GM18502 (cell line): ENCODE results near the gene ZFYVE28.

Experiments
- ATAC-seq: cut with Tn5 transposase; IDR thresholded peaks from one replicate; pipeline ENCODE4 v1.9.1; 2021; ENCODE audit warnings: mild to moderate bottlenecking; ENCODE audit not compliant: unreplicated experiment, poor library complexity

The ZFYVE28 gene

DNA sequence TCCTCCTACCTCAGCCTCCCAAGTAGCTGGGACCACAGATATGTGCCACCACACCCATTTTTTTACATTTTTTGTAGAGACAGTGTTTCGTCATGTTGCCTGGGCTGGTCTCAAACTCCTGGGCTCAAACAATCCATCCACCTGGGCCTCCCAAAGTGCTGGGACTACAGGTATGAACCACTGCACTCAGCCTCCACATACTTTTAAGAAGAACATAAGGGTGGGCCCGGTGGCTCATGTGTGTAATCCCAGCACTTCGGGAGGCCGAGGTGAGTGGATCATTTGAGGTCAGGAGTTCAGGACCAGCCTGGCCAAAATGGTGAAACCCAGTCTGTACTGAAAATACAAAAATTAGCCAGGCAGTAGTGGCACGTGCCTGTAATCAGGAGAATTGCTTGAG is 105.1 kb downstream of the ZFYVE28 start:
- ATAC-seq = no peak

DNA sequence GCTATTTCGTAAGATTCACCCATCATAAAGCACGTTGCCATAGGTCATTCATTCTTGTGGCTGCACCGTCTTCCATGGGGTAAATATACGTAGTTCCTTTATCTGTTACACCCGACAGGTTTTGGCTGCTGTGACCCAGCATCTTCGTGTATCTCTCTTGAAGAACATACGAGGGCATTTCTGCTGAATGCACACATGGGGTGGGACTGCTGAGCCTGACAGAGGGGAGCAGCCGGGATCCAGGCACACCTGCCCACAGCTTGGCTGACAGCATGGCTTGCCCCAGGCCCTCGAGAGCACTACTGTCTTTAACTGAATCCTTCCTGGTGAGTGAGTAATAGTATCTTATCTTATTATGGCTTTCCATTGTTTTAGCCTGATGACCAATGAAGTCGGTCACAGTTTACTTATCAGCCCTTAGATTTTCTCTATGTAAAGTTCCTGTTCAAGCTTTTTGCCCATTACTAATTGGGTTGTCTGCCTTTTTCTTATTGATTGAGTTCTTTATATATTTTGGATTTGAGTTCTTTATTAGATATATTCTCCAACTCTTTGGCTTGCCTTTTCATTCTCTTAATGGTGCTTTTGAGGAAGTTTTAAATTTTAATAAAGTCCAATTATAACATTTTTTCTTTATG is 111.6 kb downstream of the ZFYVE28 start:
- ATAC-seq = no peak

DNA sequence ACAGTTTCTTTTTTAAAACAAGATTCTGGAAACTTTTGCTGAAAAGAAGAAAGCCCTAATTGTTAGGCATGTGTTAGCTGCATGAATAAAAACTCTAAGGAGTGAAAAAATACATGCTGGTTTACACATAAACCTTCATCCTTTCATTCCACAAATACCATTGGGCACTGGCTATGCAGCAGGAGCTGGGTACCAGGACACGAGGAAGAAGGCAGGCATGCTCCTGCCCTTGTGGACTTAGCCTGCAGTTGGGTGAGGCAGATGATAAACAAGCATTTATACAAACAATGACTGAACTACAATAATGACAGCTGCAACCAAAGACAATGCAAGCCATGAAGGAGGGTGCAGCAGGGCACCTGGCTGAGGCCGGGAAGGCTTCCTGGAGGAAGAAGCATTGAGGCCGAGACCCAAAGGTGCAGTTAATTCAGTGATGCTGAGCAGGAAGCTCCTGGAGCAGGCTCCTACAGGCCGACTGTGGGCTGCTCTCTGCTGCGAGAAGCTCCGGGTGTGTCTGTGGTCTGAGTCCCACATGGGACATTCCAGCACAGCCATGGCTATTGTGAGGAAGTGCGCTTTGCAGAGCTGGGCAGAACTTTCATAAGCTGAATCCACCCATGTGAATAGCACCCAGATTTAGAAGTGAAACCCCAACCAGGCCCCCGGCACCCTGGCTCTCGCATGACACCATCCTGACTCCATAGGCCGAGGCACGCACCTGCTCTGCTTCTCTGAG is 112.5 kb downstream of the ZFYVE28 start:
- ATAC-seq = no peak

DNA sequence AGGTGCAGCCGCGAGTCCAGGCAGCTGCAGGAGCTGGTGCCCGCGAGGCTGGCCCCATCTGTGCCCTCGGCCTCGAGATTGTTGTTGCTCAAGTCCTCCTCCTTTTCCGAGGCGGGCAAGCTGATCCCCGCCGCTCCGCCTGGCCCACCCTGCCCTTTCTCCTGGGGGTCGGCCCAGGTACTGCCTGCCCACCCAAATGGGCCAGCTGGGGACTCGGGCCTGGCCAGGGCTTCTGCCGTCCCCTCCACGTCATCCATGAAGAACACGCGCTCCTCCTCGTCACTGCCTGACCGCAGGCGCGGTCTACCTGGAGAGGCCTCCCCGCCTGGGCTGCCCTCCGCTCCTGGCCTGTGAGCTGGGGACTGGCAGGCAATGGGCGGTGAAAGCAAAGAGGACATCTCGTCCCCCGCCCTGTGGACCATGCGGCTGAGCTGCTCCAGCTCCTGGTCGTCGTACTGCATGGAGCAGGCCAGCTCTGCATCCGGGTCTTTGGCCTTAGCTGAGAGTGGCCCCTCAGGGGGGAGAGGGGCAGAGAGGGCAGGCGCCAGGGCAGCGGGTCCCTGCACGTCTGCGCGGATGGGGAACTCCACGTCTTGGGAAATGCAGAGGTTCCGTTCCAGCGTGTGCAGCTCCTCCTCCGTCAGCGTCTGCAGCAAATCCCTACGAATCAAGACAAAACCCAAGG is 113.4 kb downstream of the ZFYVE28 start:
- ATAC-seq = no peak

DNA sequence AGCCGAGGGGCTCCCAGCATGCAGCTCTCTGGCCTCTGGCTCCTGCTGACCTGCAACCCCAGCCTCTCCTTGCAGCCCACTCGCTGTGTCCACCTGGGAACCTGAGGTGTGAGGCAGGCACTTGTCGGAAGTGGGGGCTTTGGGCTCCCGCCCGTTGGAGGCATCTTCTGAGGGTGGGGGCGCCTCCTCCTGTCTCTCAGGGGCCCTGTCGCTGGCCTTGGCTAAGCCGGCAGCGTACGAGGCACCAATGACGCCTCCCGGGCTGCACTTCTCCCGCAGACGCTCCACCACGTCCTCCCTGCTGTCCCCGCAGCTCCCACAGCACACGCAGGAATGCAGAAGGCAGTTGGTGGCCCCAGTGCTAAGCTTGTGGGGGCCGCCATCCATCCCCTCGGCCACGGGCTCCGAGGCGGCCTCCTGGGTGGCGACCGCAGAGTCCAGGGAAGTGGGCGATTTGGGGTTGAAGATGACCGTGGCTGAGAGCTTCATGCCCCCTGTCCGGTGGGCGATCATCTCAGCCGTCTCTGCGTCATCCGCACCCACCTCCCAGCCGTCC is 114.0 kb downstream of the ZFYVE28 start:
- no peak for ATAC-seq

DNA sequence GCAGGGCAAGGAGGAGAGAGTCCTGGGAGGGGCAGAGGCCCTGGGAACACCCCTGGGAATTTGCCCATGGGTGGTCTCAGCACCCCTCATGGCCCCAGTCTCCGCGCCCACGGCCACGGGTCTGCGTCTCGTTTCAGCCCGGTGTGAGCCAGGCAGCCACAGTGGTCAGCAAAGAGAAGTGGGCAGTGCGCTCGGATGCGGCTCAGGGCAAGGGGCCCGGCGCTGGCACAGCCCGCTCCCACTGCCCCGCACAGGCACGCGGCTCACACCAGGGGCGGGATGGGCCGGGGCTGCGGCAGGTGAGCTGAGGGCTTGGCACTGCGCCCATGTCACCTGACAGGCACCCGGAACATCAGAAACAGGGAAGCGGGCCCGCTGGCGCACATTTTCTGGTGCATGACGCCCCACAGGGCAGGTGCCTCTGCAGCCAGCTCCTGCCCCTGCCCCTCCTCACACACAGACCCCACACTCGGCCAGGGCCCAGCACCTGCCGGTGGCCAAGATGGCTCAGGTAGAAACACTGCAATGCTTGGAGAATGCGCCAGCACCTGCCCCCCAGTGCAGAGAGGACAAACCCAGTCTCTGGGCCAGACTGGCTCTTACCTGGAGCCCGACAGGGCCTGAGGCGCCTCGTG is 114.6 kb downstream of the ZFYVE28 start:
- ATAC-seq = no peak

DNA sequence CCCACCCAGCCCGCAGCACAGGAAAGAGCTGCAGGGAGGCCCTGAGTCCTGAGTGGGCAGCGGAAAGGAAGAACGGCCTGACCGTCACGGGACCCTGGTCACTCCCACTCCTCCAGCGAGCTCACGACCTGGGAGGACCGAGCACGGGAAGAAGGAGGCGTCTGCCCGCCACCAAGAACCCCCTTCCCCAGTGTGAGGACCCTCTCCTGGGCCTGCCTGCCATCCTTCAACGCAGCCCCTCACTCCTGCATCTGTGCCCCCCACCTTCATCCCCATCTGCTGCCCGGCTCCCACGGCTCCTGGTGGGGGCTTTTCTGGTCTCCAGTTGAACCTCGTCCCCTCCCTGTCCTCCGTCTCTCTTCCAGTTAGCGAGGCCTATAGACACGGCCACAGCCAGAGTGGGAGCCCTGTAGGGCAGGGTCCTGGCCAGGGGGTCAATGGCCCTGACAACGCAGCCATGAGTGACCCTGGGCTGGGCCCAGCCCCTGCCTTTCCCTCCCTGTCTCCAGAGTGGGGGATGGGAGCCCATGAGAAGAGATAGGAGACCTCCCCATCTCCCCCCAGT is 115.2 kb downstream of the ZFYVE28 start:
- ATAC-seq = no peak

DNA sequence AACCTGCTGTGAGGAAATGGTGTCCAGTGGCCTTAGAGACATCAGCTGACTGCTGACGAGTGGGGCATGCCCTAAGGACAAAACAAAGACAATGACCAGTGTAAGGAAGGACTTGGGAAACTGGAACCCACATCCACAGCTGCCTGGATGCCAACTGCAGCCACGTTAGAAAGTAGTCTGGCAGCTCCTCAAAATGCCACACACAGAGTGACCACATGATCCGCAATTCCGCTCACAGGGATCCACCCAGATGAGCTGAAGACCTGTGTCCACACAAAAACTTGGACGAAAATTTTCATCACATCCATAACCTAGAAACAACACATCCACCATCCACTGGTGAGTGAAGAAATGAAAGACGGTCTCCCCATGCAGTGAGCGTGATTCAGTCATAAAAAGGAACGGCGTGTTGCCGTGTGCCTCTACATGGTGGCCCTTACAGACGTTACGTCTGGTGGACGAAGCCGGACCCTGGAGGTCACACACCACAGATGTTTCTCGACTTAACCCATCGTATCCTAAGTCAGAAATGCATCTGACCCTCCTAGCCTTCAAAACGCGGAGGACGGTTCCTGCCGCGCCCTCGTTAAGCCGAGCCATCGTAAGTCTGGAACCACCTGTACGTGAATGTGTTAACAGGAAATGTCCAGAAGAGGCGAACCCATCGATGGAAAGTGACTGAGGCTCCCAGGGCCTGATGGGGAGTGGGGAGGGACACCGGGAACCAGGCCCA is 115.9 kb downstream of the ZFYVE28 start:
- ATAC-seq = no peak

DNA sequence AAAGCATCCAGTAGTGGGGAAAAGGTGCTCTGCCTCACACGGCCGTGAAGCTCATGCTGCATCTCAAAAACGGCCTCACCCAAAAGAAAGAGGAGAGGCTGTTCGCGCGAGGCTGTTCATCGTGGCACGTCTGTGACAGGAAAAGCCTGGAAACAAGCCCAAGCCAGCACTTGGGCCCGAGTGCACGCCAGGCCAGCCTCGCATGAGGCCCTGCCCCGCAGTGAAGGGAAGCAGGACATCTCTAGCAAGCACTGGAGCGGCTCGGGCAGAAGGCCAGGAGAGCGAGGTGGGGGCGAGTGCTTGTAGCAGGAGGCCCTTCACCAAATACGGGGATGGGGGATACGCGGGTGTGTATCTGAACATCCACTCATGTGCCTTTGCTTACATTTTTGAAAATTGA is 116.6 kb downstream of the ZFYVE28 start:
- no peak for ATAC-seq

DNA sequence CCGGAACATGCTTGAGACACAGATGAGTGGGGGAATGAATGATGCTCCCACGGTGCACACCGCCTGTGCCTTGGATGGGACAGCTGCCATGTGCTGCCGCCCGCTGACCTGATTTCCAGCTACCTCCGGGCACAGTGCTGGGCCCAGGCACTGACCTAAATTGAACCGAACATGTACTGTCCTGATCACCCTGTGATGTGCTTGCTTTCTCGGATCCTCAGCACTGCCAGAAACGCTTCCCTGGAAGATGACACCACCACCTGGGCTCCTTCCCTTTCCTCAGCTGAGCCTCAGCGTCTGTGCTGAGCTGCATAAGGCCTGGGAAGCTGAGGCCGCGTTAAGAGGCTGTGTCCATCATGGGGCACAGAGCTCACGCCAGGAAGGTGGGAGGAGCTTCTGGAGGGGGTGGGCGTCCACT is 117.2 kb downstream of the ZFYVE28 start:
- no peak for ATAC-seq

DNA sequence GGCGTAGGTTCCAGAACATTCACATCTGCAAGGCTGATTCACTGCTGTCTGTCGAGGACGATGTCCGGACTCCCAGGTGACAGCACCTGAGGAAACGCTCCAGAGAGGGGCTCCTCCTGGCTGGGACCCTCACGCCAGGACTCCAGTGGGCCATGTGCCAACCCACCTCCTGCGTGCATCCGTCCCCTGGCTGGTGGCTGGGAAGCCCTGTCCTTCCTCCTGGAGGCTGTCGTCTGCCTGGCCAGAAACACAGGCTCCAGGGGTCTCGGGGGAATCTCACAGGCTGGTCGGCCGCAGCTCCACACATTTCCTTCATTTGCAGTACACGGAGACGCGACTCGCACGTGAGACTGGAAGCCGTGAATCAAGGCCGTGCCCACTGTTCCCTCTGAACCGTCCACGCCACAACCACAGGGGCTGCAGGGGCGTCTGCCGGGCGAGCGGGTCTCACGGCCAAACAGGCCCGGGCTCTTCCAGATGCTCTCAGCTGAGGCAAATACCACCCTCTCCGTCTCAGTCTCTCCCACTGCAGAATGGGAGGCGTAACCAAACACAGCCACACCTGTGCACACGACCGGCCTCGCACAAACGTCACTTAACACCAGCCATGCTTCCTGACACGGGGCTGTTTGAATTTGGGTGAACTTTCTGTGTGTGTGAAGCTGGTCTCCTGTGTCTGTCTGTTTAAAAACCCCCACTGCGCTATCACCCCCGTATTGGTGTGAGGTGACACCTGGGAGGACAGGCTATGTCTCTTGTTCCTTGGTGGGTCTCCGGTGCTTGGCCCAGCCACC is 117.8 kb downstream of the ZFYVE28 start:
- ATAC-seq = no peak

DNA sequence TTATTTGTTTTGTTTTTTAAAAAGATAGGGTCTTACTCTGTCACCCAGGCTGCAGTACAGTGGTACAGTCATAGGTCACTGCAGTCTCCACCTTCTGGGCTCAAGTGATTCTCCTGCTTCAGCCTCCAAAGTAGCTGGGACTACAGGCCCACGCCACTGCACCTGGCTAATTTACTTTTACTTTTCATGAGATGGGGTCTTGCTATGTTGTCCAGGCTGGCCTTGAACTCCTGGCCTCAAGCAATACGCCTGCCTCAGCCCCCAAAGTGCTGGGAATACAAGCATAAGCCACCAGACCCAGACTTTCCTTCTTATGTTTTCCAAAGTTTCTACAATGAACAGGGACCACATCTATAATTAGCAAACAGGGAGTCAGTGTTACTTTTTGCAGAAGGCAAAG is 118.7 kb downstream of the ZFYVE28 start:
- no peak for ATAC-seq

DNA sequence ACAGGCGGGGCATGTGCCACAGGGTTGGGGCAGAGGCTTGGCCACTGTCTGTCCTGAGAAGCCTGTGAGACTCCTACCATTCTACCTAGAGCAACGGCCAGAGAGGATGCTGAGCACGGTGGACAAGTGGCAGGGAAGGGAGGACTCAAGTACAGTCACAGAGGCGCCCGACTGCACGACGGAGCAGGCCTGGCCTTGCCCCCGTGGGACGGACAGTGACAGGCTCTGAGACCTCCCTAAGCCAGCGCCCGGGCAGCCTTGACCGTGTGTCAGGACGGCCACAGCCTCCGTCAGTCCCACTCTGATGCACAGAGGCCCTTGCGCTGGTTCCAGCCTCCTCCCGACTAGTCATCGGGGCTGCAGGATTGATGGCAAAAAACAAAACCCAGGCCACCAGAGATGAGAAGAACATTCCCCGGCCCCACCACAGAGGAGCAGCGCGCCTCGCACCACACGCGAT is 119.9 kb downstream of the ZFYVE28 start:
- ATAC-seq = no peak

DNA sequence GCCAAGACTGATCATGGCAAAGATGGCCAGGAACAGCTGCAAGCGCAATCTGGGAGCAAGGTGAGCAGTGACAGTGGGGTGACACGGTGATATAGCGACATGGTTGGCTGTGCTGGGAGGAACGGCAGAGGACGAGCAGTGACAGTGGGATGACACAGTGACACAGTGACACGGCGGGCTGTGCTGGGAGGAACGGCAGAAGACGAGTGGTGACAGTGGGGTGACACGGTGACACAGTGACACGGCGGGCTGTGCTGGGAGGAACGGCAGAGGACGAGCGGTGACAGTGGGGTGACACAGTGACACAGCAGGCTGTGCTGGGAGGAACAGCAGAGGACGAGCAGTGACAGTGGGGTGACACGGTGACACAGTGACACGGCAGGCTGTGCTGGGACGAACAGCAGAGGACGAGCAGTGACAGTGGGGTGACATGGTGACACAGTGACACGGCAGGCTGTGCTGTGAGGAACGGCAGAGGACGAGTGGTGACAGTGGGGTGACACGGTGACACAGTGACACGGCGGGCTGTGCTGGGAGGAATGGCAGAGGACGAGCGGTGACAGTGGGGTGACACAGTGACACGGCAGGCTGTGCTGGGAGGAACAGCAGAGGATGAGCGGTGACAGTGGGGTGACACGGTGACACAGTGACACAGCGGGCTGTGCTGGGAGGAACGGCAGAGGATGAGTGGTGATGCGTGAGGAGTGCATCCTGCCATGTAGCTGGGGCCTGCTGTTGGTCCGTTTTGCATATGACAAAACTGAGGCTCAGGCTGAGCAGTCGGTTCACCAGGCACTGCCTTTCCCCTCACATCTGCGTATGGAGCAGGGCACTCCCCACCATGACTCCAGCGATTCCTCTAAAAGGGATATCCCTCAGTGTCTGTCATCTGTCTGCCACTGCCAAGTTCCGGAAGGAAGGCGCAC is 120.6 kb downstream of the ZFYVE28 start:
- ATAC-seq = no peak

DNA sequence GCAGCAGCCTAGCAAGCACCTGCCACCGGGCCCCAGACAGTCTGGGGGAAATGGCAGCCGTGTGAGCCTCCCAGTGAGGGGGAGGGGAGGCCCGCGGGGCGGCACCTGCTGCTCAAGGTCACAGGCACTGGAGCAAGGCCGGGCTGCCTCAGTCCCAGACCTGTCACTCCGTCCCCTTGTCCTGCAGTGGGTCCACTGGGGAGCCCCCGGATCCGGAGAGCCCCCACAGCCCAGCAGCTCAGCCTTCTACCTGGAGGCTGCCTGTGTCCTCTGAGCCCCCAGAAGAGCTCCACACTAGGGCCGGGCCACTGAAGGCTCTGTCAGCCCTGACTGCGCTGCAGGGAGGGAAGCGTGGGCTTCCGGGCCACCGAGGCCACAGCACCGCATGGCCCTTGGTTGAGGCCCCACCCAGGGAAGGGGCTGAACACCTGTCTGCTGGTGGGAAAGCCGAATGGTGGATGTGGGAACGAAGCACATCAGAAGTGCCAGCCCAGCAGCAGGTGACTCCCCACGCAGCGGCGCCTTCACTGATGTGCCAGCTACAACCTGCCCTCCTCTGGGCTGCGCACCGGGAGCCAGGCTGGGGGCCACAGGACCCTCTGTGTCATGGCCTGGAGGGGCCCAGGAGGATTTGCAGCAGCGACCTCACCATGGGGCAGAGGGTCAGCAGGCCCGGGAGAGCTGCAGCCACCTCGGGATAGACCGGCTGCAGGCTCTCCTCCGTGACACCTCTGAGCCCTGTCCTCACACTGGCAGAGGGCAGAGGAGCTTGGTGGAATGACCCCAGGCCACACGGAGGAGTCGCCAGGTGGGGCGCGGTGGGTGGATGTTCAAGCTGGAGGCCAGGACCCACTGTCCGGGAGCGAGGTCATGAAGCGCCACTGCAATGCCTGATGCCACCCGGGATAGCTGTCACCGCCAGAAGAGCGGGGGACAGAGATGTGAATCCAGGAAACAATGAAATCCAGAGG is 121.5 kb downstream of the ZFYVE28 start:
- no peak for ATAC-seq

DNA sequence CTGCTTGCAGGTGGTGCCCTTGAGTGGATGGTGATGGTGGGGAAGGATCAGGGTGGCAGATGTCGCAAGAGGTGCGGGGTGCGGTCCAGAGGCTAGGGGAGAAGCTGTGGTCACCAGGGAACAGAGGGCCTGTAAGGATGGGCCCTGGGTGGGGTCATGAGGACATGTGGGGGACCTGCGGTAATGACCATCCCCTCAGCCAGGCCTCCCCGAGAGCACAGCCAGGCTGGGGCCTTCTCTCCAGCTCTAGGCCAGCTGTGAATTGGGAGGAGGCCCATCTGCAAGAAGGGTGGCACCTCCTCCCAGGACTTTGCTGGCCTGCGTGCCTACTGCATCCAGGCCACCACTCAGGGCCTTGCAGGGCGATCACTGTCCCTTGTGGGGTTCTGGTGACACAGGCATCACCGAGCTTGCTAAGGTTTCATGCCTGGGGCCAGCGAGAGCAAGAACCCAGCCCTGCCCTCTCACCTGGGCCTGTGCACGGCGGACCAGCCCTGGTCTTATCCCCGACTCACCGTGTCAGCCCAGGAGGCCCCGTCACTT is 122.5 kb downstream of the ZFYVE28 start:
- no peak for ATAC-seq

DNA sequence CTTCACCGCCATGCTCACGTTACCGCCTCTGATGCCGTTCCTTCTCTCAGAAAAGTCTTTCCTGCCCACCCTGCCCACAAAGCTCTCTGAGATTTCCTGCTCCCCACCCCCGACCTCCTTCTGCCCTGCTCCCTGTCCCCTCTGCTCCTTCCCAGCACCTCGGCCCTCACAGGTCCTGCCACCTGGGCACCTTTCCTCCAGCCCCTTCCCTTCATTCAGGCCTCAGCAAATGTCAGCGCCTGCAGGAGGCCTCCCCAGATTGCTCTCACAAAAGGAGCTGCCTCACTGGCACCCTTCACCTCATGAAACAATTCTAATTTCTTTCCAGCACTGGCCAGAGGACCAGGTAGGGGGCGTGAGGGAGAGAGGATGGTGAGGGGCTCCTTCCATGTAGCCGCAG is 122.9 kb downstream of the ZFYVE28 start:
- ATAC-seq = no peak
